ENCODE data around the gene MYO10.

MYO10 gene

GRCh38 chr5:16827755-16828154, 108.3 kb downstream of the MYO10 start:
- no peaks in the 10 kb centered on the region for H3K79me2 ChIP-seq (ENCODE audit: insufficient read depth, low read depth)
- no peak overlapping the region for H3K9ac ChIP-seq
- no peak overlapping the region for H3K4me2 ChIP-seq
- no peak overlapping the region for H2AFZ ChIP-seq (ENCODE audit: low read depth)
- no peaks in the 10 kb centered on the region for H3K27me3 ChIP-seq (ENCODE audit: insufficient read depth, low read depth)
- H3K4me3 ChIP-seq (IDR thresholded peaks at IDR 0.05; ENCODE audit: insufficient read depth, low read depth, low read length): no peak overlapping the region
- TF ChIP-seq, protein P1, sequence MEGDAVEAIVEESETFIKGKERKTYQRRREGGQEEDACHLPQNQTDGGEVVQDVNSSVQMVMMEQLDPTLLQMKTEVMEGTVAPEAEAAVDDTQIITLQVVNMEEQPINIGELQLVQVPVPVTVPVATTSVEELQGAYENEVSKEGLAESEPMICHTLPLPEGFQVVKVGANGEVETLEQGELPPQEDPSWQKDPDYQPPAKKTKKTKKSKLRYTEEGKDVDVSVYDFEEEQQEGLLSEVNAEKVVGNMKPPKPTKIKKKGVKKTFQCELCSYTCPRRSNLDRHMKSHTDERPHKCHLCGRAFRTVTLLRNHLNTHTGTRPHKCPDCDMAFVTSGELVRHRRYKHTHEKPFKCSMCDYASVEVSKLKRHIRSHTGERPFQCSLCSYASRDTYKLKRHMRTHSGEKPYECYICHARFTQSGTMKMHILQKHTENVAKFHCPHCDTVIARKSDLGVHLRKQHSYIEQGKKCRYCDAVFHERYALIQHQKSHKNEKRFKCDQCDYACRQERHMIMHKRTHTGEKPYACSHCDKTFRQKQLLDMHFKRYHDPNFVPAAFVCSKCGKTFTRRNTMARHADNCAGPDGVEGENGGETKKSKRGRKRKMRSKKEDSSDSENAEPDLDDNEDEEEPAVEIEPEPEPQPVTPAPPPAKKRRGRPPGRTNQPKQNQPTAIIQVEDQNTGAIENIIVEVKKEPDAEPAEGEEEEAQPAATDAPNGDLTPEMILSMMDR (conservative IDR thresholded peaks at IDR 0.05; ENCODE audit: low read depth, low read length): no peak
- no peaks in the 10 kb centered on the region for H4K20me1 ChIP-seq (ENCODE audit: insufficient read depth)
- no peak overlapping the region for H3K27ac ChIP-seq
- H3K36me3 ChIP-seq (ENCODE audit: insufficient read depth): no peaks in the 10 kb centered on the region
- H3K4me1 ChIP-seq (ENCODE audit: low read depth, poor library complexity, severe bottlenecking): no peaks in the 10 kb centered on the region

GRCh38 chr5:16826379-16827125, 109.5 kb downstream of the MYO10 start:
- H3K27me3 ChIP-seq (ENCODE audit: insufficient read depth, low read depth): no peaks in the 10 kb centered on the region
- H2AFZ ChIP-seq (ENCODE audit: low read depth): no peak overlapping the region
- H3K4me2 ChIP-seq: no peak overlapping the region
- no peaks in the 10 kb centered on the region for H3K79me2 ChIP-seq (ENCODE audit: insufficient read depth, low read depth)
- H3K36me3 ChIP-seq (ENCODE audit: insufficient read depth): no peaks in the 10 kb centered on the region
- no peaks in the 10 kb centered on the region for H4K20me1 ChIP-seq (ENCODE audit: insufficient read depth)
- no peak overlapping the region for H3K4me3 ChIP-seq (IDR thresholded peaks at IDR 0.05; ENCODE audit: insufficient read depth, low read depth, low read length)
- H3K27ac ChIP-seq: no peak overlapping the region
- TF ChIP-seq, protein P1 (conservative IDR thresholded peaks at IDR 0.05; ENCODE audit: low read depth, low read length): no peak
- no peaks in the 10 kb centered on the region for H3K4me1 ChIP-seq (ENCODE audit: low read depth, poor library complexity, severe bottlenecking)
- no peak overlapping the region for H3K9ac ChIP-seq

DNA sequence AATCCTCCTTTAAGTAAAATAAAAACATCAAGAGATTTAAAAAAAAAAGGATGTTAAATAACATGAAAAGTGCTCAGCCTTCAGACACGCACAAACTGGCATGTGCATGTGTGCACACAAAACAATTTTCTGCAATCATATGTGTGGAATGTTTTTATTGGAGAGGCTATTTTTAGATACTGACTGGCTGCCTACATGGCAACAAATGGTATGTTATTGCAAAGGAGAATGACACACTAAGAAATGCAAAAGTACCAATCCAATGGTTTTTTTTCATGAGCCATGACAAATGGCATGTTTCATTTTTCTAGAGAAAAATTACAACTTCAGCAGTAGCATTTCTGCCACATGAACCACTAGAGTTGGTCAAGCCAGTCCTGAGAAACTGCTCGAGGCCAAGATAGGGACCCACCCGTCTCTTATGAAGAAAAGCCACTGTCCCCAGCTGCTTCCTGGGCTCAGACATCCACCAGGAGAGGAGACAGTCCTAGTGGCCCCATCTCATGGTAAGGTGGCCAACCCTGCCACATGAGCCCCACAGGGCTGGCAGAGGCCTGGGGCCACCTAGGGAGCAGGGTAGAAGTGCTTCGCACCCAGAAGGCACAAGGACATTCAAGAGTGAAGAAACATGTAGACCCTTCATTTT, 116.4 kb downstream of the MYO10 start:
- H4K20me1 ChIP-seq (ENCODE audit: insufficient read depth): no peaks in the 10 kb centered on the region
- H3K4me1 ChIP-seq (ENCODE audit: low read depth, poor library complexity, severe bottlenecking): no peaks in the 10 kb centered on the region
- H3K4me3 ChIP-seq (IDR thresholded peaks at IDR 0.05; ENCODE audit: insufficient read depth, low read depth, low read length): no peak overlapping the region
- H3K9ac ChIP-seq: no peak overlapping the region
- no peaks in the 10 kb centered on the region for H3K27me3 ChIP-seq (ENCODE audit: insufficient read depth, low read depth)
- no peak overlapping the region for H3K27ac ChIP-seq
- TF ChIP-seq, protein P1 (conservative IDR thresholded peaks at IDR 0.05; ENCODE audit: low read depth, low read length): no peak
- H3K36me3 ChIP-seq (ENCODE audit: insufficient read depth): no peaks in the 10 kb centered on the region
- no peak overlapping the region for H3K4me2 ChIP-seq
- H3K79me2 ChIP-seq (ENCODE audit: insufficient read depth, low read depth): no peaks in the 10 kb centered on the region
- H2AFZ ChIP-seq (ENCODE audit: low read depth): no peak overlapping the region

- Histone ChIP-seq H3K36me3 (ENCODE audit: insufficient read depth) (no peaks in the 10 kb centered on the region), H2AFZ (ENCODE audit: low read depth) (no peak overlapping the region), H3K9ac (no peak overlapping the region), H3K27ac (no peak overlapping the region), H3K79me2 (ENCODE audit: insufficient read depth, low read depth) (no peaks in the 10 kb centered on the region), H4K20me1 (ENCODE audit: insufficient read depth) (no peaks in the 10 kb centered on the region), H3K4me3 (IDR thresholded peaks at IDR 0.05; ENCODE audit: insufficient read depth, low read depth, low read length) (no peak overlapping the region), H3K27me3 (ENCODE audit: insufficient read depth, low read depth) (no peaks in the 10 kb centered on the region), H3K4me1 (ENCODE audit: low read depth, poor library complexity, severe bottlenecking) (no peaks in the 10 kb centered on the region), H3K4me2 (no peak overlapping the region)
- TF ChIP-seq, protein P1 (conservative IDR thresholded peaks at IDR 0.05; ENCODE audit: low read depth, low read length): no peak
Measured at GRCh38 chr5:16815432-16815831, 120.7 kb downstream of the MYO10 start.
